ENCODE measurements around the gene TSC2.
"Not testable (repeated sequence)": the region's sequence is repeated elsewhere in the genome, so short reads cannot be mapped to it uniquely, and the experiment has no call there.

The TSC2 gene

GRCh38 chr16:2009791-2010510 is 37.8 kb upstream of the TSC2 start, which contains the start of gene ZNF598:
TSS of gene ZNF598 (minus strand) at chr16:2009821.
- peak in 3 of 4 experiments; percentile 68 to 75 (median 68) for DNase-seq (ENCODE audit: low read depth in 4 of 4, low spot score in 1 of 4)

- not testable (repeated sequence) for DNase-seq (ENCODE audit: low read depth in 4 of 4, low spot score in 1 of 4)
These were observed 36.1 kb upstream of the TSC2 start for GRCh38 chr16:2011726-2012125.

- no peak for DNase-seq (ENCODE audit: low read depth in 4 of 4, low spot score in 1 of 4)
These were observed 34.3 kb upstream of the TSC2 start for GRCh38 chr16:2013527-2013926.

GRCh38 chr16:2015117-2015946 is 32.5 kb upstream of the TSC2 start:
- DNase-seq (ENCODE audit: low read depth in 4 of 4, low spot score in 1 of 4): no peak

- DNase-seq (ENCODE audit: low read depth in 4 of 4, low spot score in 1 of 4): no peak
These were observed 31.9 kb upstream of the TSC2 start for GRCh38 chr16:2015947-2016208.

- DNase-seq (ENCODE audit: low read depth in 4 of 4, low spot score in 1 of 4): no peak
These were observed 31.3 kb upstream of the TSC2 start for GRCh38 chr16:2016407-2016922.

GRCh38 chr16:2019518-2019920 is 28.3 kb upstream of the TSC2 start, which contains the start of gene NPW:
TSS of gene NPW (plus strand) at chr16:2019785.
- no peak for DNase-seq (ENCODE audit: low read depth in 4 of 4, low spot score in 1 of 4)

GRCh38 chr16:2019921-2020831 is 27.6 kb upstream of the TSC2 start:
- DNase-seq (ENCODE audit: low read depth in 4 of 4, low spot score in 1 of 4): no peak

GRCh38 chr16:2022723-2023091 is 25.1 kb upstream of the TSC2 start:
- no peak for DNase-seq (ENCODE audit: low read depth in 4 of 4, low spot score in 1 of 4)

- DNase-seq (ENCODE audit: low read depth in 4 of 4, low spot score in 1 of 4): peak; percentile 88 to 99 (median 92)
These were observed 24.4 kb upstream of the TSC2 start for GRCh38 chr16:2023092-2024031.

- DNase-seq (ENCODE audit: low read depth in 4 of 4, low spot score in 1 of 4): no peak
These were observed 23.8 kb upstream of the TSC2 start for GRCh38 chr16:2024032-2024420.

- no peak for DNase-seq (ENCODE audit: low read depth in 4 of 4, low spot score in 1 of 4)
These were observed 22.5 kb upstream of the TSC2 start for GRCh38 chr16:2025251-2025650.

GRCh38 chr16:2025878-2026460 is 21.8 kb upstream of the TSC2 start:
- no peak for DNase-seq (ENCODE audit: low read depth in 4 of 4, low spot score in 1 of 4)

- no peak for DNase-seq (ENCODE audit: low read depth in 4 of 4, low spot score in 1 of 4)
These were observed 21.2 kb upstream of the TSC2 start, which contains the start of gene NHERF2 for GRCh38 chr16:2026461-2027023. TSS of gene NHERF2 (plus strand) at chr16:2026902. CDS start at chr16:2027006, 104 bp downstream.

GRCh38 chr16:2027024-2028010 is 20.5 kb upstream of the TSC2 start:
- DNase-seq (ENCODE audit: low read depth in 4 of 4, low spot score in 1 of 4): no peak

- no peak for DNase-seq (ENCODE audit: low read depth in 4 of 4, low spot score in 1 of 4)
These were observed 19.6 kb upstream of the TSC2 start for GRCh38 chr16:2028146-2028545.

GRCh38 chr16:2028620-2029220 is 19.1 kb upstream of the TSC2 start:
- DNase-seq (ENCODE audit: low read depth in 4 of 4, low spot score in 1 of 4): no peak

GRCh38 chr16:2029350-2029749 is 18.4 kb upstream of the TSC2 start:
- no peak for DNase-seq (ENCODE audit: low read depth in 4 of 4, low spot score in 1 of 4)
